ENCODE data around the gene TIPRL.
A peak's percentile ranks its signal among the peaks of the same experiment; 100 is the strongest.

The TIPRL gene

GRCh38 chr1:168223261-168223660 lies 44.5 kb downstream of the TIPRL start:
- no peak overlapping the region for H3K4me3 ChIP-seq (replicated peaks; ENCODE audit: low read depth, low read length)
- DNase-seq (ENCODE audit: low read depth): no peak
- TF ChIP-seq, protein P1, sequence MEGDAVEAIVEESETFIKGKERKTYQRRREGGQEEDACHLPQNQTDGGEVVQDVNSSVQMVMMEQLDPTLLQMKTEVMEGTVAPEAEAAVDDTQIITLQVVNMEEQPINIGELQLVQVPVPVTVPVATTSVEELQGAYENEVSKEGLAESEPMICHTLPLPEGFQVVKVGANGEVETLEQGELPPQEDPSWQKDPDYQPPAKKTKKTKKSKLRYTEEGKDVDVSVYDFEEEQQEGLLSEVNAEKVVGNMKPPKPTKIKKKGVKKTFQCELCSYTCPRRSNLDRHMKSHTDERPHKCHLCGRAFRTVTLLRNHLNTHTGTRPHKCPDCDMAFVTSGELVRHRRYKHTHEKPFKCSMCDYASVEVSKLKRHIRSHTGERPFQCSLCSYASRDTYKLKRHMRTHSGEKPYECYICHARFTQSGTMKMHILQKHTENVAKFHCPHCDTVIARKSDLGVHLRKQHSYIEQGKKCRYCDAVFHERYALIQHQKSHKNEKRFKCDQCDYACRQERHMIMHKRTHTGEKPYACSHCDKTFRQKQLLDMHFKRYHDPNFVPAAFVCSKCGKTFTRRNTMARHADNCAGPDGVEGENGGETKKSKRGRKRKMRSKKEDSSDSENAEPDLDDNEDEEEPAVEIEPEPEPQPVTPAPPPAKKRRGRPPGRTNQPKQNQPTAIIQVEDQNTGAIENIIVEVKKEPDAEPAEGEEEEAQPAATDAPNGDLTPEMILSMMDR (IDR thresholded peaks at IDR 0.05; ENCODE audit: low read length, missing control alignments): no peak

DNA sequence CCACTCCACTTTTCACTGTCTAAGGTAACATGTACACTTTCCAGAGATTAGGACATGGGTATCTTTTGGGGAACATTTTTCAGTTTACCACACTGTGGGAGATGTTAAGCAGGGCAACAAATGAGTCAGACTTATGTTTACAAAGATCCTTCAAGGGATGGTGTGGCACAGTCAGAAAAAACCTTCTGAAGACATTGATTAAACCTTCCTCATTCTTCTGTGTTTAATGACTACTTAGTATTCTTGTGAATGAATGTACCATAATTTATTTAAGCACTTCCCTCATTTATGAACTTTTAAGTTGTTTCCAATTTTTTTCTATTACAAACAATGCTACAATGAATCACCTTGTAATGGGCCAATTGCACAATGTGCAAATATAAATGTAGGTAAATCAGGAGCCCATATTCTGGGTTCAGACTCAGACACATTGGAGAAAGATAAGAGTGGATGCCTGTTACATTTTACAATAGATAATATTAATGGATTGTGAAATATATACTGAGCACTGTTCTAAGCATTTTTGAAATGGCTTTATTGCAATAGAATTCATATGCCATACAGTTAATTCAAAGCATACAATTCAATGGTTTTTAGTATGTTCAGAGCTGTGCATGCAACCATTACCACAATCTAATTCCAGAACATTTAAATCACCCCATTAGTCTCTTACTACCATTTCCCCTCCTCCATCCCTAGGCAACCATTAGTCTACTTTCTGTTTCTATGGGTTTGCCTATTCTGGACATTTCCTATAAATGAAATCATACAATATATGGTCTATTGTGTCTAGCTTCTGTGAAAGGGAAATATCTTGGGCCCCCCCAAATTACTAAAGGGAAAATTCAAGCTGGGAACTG lies 45.1 kb downstream of the TIPRL start:
- no peak overlapping the region for H3K4me3 ChIP-seq (replicated peaks; ENCODE audit: low read depth, low read length)
- DNase-seq (ENCODE audit: low read depth): no peak
- TF ChIP-seq, protein P1 (IDR thresholded peaks at IDR 0.05; ENCODE audit: low read length, missing control alignments): no peak

DNA sequence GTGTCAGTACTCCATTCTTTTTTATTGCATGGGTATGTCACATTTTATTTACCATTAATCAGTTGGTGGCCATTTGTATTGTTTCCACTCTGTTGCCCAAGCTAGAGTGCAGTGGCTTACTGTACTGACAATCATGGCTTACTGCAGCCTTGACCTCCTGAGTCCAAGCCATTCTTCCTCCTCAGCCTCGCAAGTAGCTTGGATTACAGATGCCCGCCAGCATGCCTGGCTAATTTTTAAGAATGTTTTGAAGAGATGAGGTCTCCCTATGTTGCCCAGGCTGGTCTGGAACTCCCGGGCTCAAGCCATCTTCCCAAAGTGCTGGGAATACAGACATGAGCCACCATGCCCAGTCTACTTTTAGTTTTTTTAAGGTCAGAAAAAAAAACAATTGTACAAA lies 46.2 kb downstream of the TIPRL start:
- TF ChIP-seq, protein P1 (IDR thresholded peaks at IDR 0.05; ENCODE audit: low read length, missing control alignments): no peak
- peak overlapping the region; percentile 80 for H3K4me3 ChIP-seq (replicated peaks; ENCODE audit: low read depth, low read length)
- DNase-seq (ENCODE audit: low read depth): no peak

DNA sequence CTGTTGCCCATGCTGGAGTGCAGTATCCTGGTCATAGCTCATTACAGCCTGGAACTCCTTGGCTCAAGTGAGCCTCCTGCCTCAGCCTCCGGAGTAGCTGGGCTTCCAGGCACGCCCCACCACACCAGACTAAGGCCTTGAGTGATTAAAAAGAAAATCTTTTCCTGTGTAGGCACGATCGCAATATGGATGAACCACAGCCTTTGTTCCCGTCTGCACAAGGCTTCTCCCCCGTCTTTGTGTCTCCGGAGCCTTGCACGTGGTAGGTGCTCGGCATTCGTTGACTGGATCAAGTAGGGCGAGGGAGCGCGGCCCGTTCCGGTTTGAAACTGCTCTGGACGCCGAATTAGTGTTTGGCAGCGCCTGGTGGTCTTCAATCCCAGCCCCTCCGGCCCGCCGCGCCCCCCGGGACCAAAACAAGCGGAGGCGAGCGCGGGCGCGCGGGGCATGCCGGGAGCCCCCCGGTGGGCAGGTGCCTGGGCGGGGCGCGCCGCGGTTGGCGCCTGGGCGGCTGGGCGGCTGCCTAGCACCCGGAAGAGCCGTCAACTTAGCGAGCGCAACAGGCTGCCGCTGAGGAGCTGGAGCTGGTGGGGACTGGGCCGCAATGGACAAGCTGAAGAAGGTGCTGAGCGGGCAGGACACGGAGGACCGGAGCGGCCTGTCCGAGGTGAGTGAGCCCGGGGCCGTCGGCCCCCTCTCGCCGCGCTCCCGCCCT lies 46.9 kb downstream of the TIPRL start, which contains the start of gene SFT2D2:
Gene SFT2D2, plus strand, starts transcription at position 529 of the 715 bp plus-strand sequence. Its CDS starts 76 bp downstream, at position 605.
- DNase-seq (ENCODE audit: low read depth): peak; percentile 72
- TF ChIP-seq, protein P1 (IDR thresholded peaks at IDR 0.05; ENCODE audit: low read length, missing control alignments): no peak
- H3K4me3 ChIP-seq (replicated peaks; ENCODE audit: low read depth, low read length): peak within 1 kb of the TSS; percentile 80

DNA sequence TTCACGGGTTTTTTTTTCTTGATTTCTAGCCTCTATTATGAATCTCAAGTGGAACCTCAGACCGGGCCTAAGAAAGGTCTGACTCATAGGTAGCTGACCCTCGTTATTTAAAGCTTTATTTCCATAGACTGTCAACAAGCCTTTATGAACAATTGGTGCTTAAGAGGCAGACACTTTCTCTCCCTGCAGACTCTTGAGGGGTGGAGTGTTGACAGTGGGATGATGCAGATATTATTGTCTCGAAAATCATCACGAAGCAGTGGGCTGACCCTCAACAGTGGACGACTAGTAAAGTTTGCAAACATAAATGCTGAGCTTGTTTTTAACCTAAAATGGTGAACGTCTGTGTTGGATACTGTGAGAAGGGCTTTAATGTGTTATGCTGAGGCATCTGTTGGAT lies 48.9 kb downstream of the TIPRL start:
- no peak for DNase-seq (ENCODE audit: low read depth)
- TF ChIP-seq, protein P1 (IDR thresholded peaks at IDR 0.05; ENCODE audit: low read length, missing control alignments): no peak
- peak overlapping the region; percentile 80 for H3K4me3 ChIP-seq (replicated peaks; ENCODE audit: low read depth, low read length)

DNA sequence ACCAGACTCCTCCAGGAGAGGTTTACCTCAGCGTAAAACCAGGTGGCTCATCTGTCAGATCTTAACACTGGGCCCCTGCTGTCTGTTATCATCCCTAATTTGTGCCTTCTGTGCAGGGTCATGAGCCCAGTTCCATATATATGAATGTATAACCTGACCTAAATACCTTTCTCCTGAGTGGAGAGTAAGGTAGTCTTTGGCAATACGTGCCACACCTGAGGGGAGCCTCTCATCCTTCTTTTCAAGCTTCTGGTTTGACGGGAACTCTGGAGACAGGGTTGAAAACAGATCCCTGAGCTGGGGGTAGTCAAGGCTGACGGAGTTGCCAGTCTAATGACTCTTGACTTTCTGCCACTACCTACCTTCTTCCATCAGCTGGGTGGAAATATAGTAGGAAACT lies 51.1 kb downstream of the TIPRL start:
- H3K4me3 ChIP-seq (replicated peaks; ENCODE audit: low read depth, low read length): no peak overlapping the region
- TF ChIP-seq, protein P1 (IDR thresholded peaks at IDR 0.05; ENCODE audit: low read length, missing control alignments): no peak
- DNase-seq (ENCODE audit: low read depth): no peak

All from fibroblast of pulmonary artery (primary cell).